HG02759 (cell line): ENCODE measurements around the gene UBC.

Source experiments
- ATAC-seq: cut with Tn5 transposase; IDR thresholded peaks from one replicate; pipeline ENCODE4 v1.9.1; 2021; ENCODE audit warnings: mild to moderate bottlenecking, moderate library complexity; ENCODE audit not compliant: unreplicated experiment

The UBC gene

GRCh38 chr12:124914392-124915238, at the start of gene UBC:
UBC (minus strand) TSS chr12:124914650; CDS start chr12:124913771, 879 bp downstream.
- peak; percentile 39 for ATAC-seq

GRCh38 chr12:124963211-124963610, 48.8 kb upstream of the UBC start:
- ATAC-seq, result no peak

- no peak for ATAC-seq
These were observed 46.6 kb upstream of the UBC start for GRCh38 chr12:124961055-124961454.

GRCh38 chr12:124956571-124956970, 42.1 kb upstream of the UBC start:
- no peak for ATAC-seq

- no peak for ATAC-seq
These were observed 40.3 kb upstream of the UBC start for GRCh38 chr12:124954771-124955170.

GRCh38 chr12:124953689-124954405, 39.4 kb upstream of the UBC start:
- no peak for ATAC-seq

- no peak for ATAC-seq
These were observed 38.4 kb upstream of the UBC start for GRCh38 chr12:124952801-124953200.

- ATAC-seq, result no peak
These were observed 37.8 kb upstream of the UBC start for GRCh38 chr12:124952295-124952694.

GRCh38 chr12:124949779-124950728, 35.6 kb upstream of the UBC start:
- ATAC-seq, result no peak

GRCh38 chr12:124949066-124949465, 34.6 kb upstream of the UBC start:
- no peak for ATAC-seq

- ATAC-seq, result no peak
These were observed 33.3 kb upstream of the UBC start for GRCh38 chr12:124947561-124948398.

- no peak for ATAC-seq
These were observed 32.6 kb upstream of the UBC start for GRCh38 chr12:124947013-124947412.

GRCh38 chr12:124946447-124946793, 32.0 kb upstream of the UBC start:
- ATAC-seq, result no peak

GRCh38 chr12:124941170-124941527, 26.7 kb upstream of the UBC start:
- ATAC-seq, result no peak

GRCh38 chr12:124940393-124941169, 26.1 kb upstream of the UBC start:
- ATAC-seq, result peak; percentile 35

- no peak for ATAC-seq
These were observed 25.6 kb upstream of the UBC start for GRCh38 chr12:124940143-124940392.

GRCh38 chr12:124939421-124940142, 25.1 kb upstream of the UBC start:
- ATAC-seq, result peak; percentile 71

GRCh38 chr12:124939079-124939420, 24.6 kb upstream of the UBC start:
- peak; percentile 29 for ATAC-seq

- no peak for ATAC-seq
These were observed 24.1 kb upstream of the UBC start for GRCh38 chr12:124938587-124938986.
